ENCODE results near the gene ABCC4.

Gene ABCC4

GRCh38 chr13:95301183-95301967, at the start of gene ABCC4:
ABCC4 (minus strand) TSS chr13:95301451; CDS start chr13:95301314, 137 bp downstream.
- Histone ChIP-seq H3K4me1 (ENCODE audit: insufficient read depth, low read length) (peaks cover 14% of the 10 kb centered on the region), H3K27me3 (ENCODE audit: control insufficient read depth in 1 of 2, insufficient read depth in 2 of 2, low read length in 2 of 2) (no peaks in the 10 kb centered on the region), H3K9me3 (ENCODE audit: low read length) (no peaks in the 10 kb centered on the region), H3K9ac (ENCODE audit: low read length) (peak within 1 kb of the TSS; percentile 30), H3K36me3 (ENCODE audit: insufficient read depth, low read length) (no peaks in the 10 kb centered on the region), H3K27ac (ENCODE audit: low read depth, low read length) (peak within 1 kb of the TSS; percentile 78), H3K4me3 (ENCODE audit: low read depth in 1 of 2, low read length in 2 of 2) (peak within 1 kb of the TSS; percentile 60 to 80)

- Histone ChIP-seq H3K27ac (ENCODE audit: low read depth, low read length) (no peak overlapping the region), H3K36me3 (ENCODE audit: insufficient read depth, low read length) (no peaks in the 10 kb centered on the region), H3K27me3 (ENCODE audit: control insufficient read depth in 1 of 2, insufficient read depth in 2 of 2, low read length in 2 of 2) (no peaks in the 10 kb centered on the region), H3K4me1 (ENCODE audit: insufficient read depth, low read length) (no peaks in the 10 kb centered on the region), H3K9me3 (ENCODE audit: low read length) (no peaks in the 10 kb centered on the region), H3K4me3 (ENCODE audit: low read depth in 1 of 2, low read length in 2 of 2) (no peak overlapping the region), H3K9ac (ENCODE audit: low read length) (no peak overlapping the region)
These were observed 48.0 kb upstream of the ABCC4 start for GRCh38 chr13:95349267-95349666.

GRCh38 chr13:95343944-95344343, 42.7 kb upstream of the ABCC4 start:
- no peaks in the 10 kb centered on the region for H3K9me3 ChIP-seq (ENCODE audit: low read length)
- no peaks in the 10 kb centered on the region for H3K36me3 ChIP-seq (ENCODE audit: insufficient read depth, low read length)
- no peak overlapping the region for H3K4me3 ChIP-seq (ENCODE audit: low read depth in 1 of 2, low read length in 2 of 2)
- no peak overlapping the region for H3K27ac ChIP-seq (ENCODE audit: low read depth, low read length)
- no peak overlapping the region for H3K9ac ChIP-seq (ENCODE audit: low read length)
- H3K27me3 ChIP-seq (ENCODE audit: control insufficient read depth in 1 of 2, insufficient read depth in 2 of 2, low read length in 2 of 2) = no peaks in the 10 kb centered on the region
- peaks cover 8% of the 10 kb centered on the region for H3K4me1 ChIP-seq (ENCODE audit: insufficient read depth, low read length)

GRCh38 chr13:95341441-95341840, 40.2 kb upstream of the ABCC4 start:
- Histone ChIP-seq H3K9me3 (ENCODE audit: low read length) (no peaks in the 10 kb centered on the region), H3K4me3 (ENCODE audit: low read depth in 1 of 2, low read length in 2 of 2) (no peak overlapping the region), H3K9ac (ENCODE audit: low read length) (no peak overlapping the region), H3K36me3 (ENCODE audit: insufficient read depth, low read length) (no peaks in the 10 kb centered on the region), H3K4me1 (ENCODE audit: insufficient read depth, low read length) (peaks cover 27% of the 10 kb centered on the region), H3K27ac (ENCODE audit: low read depth, low read length) (no peak overlapping the region), H3K27me3 (ENCODE audit: control insufficient read depth in 1 of 2, insufficient read depth in 2 of 2, low read length in 2 of 2) (no peaks in the 10 kb centered on the region)

- H3K9ac ChIP-seq (ENCODE audit: low read length) = no peak overlapping the region
- H3K27ac ChIP-seq (ENCODE audit: low read depth, low read length) = peak overlapping the region; percentile 32
These were observed 37.7 kb upstream of the ABCC4 start for GRCh38 chr13:95338905-95339304.

GRCh38 chr13:95337597-95337996, 36.3 kb upstream of the ABCC4 start:
- no peak overlapping the region for H3K4me3 ChIP-seq (ENCODE audit: low read depth in 1 of 2, low read length in 2 of 2)
- H3K4me1 ChIP-seq (ENCODE audit: insufficient read depth, low read length) = peaks cover 27% of the 10 kb centered on the region
- H3K9ac ChIP-seq (ENCODE audit: low read length) = no peak overlapping the region
- H3K36me3 ChIP-seq (ENCODE audit: insufficient read depth, low read length) = no peaks in the 10 kb centered on the region
- H3K27me3 ChIP-seq (ENCODE audit: control insufficient read depth in 1 of 2, insufficient read depth in 2 of 2, low read length in 2 of 2) = no peaks in the 10 kb centered on the region
- H3K27ac ChIP-seq (ENCODE audit: low read depth, low read length) = peak overlapping the region; percentile 42
- no peaks in the 10 kb centered on the region for H3K9me3 ChIP-seq (ENCODE audit: low read length)

More at GRCh38 chr13:95338905-95339304, 37.7 kb upstream of the ABCC4 start:
- Histone ChIP-seq H3K36me3 (ENCODE audit: insufficient read depth, low read length) (no peaks in the 10 kb centered on the region), H3K4me3 (ENCODE audit: low read depth in 1 of 2, low read length in 2 of 2) (no peak overlapping the region), H3K4me1 (ENCODE audit: insufficient read depth, low read length) (peaks cover 27% of the 10 kb centered on the region), H3K9me3 (ENCODE audit: low read length) (no peaks in the 10 kb centered on the region), H3K27me3 (ENCODE audit: control insufficient read depth in 1 of 2, insufficient read depth in 2 of 2, low read length in 2 of 2) (no peaks in the 10 kb centered on the region)

- Histone ChIP-seq H3K4me1 (ENCODE audit: insufficient read depth, low read length) (peaks cover 27% of the 10 kb centered on the region), H3K36me3 (ENCODE audit: insufficient read depth, low read length) (no peaks in the 10 kb centered on the region), H3K4me3 (ENCODE audit: low read depth in 1 of 2, low read length in 2 of 2) (no peak overlapping the region), H3K9me3 (ENCODE audit: low read length) (no peaks in the 10 kb centered on the region), H3K9ac (ENCODE audit: low read length) (no peak overlapping the region), H3K27me3 (ENCODE audit: control insufficient read depth in 1 of 2, insufficient read depth in 2 of 2, low read length in 2 of 2) (no peaks in the 10 kb centered on the region), H3K27ac (ENCODE audit: low read depth, low read length) (no peak overlapping the region)
These were observed 34.4 kb upstream of the ABCC4 start for GRCh38 chr13:95335667-95336066.

GRCh38 chr13:95328386-95328785, 27.1 kb upstream of the ABCC4 start:
- H3K4me1 ChIP-seq (ENCODE audit: insufficient read depth, low read length) = peaks cover 11% of the 10 kb centered on the region

GRCh38 chr13:95327190-95327589, 25.9 kb upstream of the ABCC4 start:
- H3K4me1 ChIP-seq (ENCODE audit: insufficient read depth, low read length) = peaks cover 11% of the 10 kb centered on the region
- no peak overlapping the region for H3K9ac ChIP-seq (ENCODE audit: low read length)
- H3K9me3 ChIP-seq (ENCODE audit: low read length) = no peaks in the 10 kb centered on the region
- no peaks in the 10 kb centered on the region for H3K36me3 ChIP-seq (ENCODE audit: insufficient read depth, low read length)
- H3K27me3 ChIP-seq (ENCODE audit: control insufficient read depth in 1 of 2, insufficient read depth in 2 of 2, low read length in 2 of 2) = no peaks in the 10 kb centered on the region
- H3K27ac ChIP-seq (ENCODE audit: low read depth, low read length) = no peak overlapping the region
- H3K4me3 ChIP-seq (ENCODE audit: low read depth in 1 of 2, low read length in 2 of 2) = no peak overlapping the region

More at GRCh38 chr13:95328386-95328785, 27.1 kb upstream of the ABCC4 start:
- Histone ChIP-seq H3K4me3 (ENCODE audit: low read depth in 1 of 2, low read length in 2 of 2) (no peak overlapping the region), H3K27me3 (ENCODE audit: control insufficient read depth in 1 of 2, insufficient read depth in 2 of 2, low read length in 2 of 2) (no peaks in the 10 kb centered on the region), H3K9me3 (ENCODE audit: low read length) (no peaks in the 10 kb centered on the region), H3K9ac (ENCODE audit: low read length) (no peak overlapping the region), H3K27ac (ENCODE audit: low read depth, low read length) (no peak overlapping the region), H3K36me3 (ENCODE audit: insufficient read depth, low read length) (no peaks in the 10 kb centered on the region)

- peaks cover 11% of the 10 kb centered on the region for H3K4me1 ChIP-seq (ENCODE audit: insufficient read depth, low read length)
These were observed 25.4 kb upstream of the ABCC4 start for GRCh38 chr13:95326695-95327094.

GRCh38 chr13:95325485-95325884, 24.2 kb upstream of the ABCC4 start:
- Histone ChIP-seq H3K4me3 (ENCODE audit: low read depth in 1 of 2, low read length in 2 of 2) (no peak overlapping the region), H3K9me3 (ENCODE audit: low read length) (no peaks in the 10 kb centered on the region), H3K27me3 (ENCODE audit: control insufficient read depth in 1 of 2, insufficient read depth in 2 of 2, low read length in 2 of 2) (no peaks in the 10 kb centered on the region), H3K4me1 (ENCODE audit: insufficient read depth, low read length) (peaks cover 11% of the 10 kb centered on the region), H3K9ac (ENCODE audit: low read length) (no peak overlapping the region), H3K27ac (ENCODE audit: low read depth, low read length) (no peak overlapping the region), H3K36me3 (ENCODE audit: insufficient read depth, low read length) (no peaks in the 10 kb centered on the region)

More at GRCh38 chr13:95326695-95327094, 25.4 kb upstream of the ABCC4 start:
- H3K4me3 ChIP-seq (ENCODE audit: low read depth in 1 of 2, low read length in 2 of 2) = no peak overlapping the region
- no peaks in the 10 kb centered on the region for H3K27me3 ChIP-seq (ENCODE audit: control insufficient read depth in 1 of 2, insufficient read depth in 2 of 2, low read length in 2 of 2)
- no peaks in the 10 kb centered on the region for H3K36me3 ChIP-seq (ENCODE audit: insufficient read depth, low read length)
- no peak overlapping the region for H3K27ac ChIP-seq (ENCODE audit: low read depth, low read length)
- H3K9ac ChIP-seq (ENCODE audit: low read length) = no peak overlapping the region
- H3K9me3 ChIP-seq (ENCODE audit: low read length) = no peaks in the 10 kb centered on the region

Data from muscle layer of colon (tissue), 2 donors.